NCI-H128 (cell line): ENCODE measurements around the gene SPRY4.
"Not testable (repeated sequence)": the region's sequence is repeated elsewhere in the genome, so short reads cannot be mapped to it uniquely, and the experiment has no call there.

ENCODE experiments used
- DNase-seq: peaks from one replicate; lab custom pipeline; 2025; ENCODE audit not compliant: unreplicated experiment; lab: John Stamatoyannopoulos, UW

The SPRY4 gene

GRCh38 chr5:142334538-142334937, 9.7 kb upstream of the SPRY4 start:
- DNase-seq = no peak

- not testable (repeated sequence) for DNase-seq
Observed at GRCh38 chr5:142333749-142334148, 8.9 kb upstream of the SPRY4 start.

- no peak for DNase-seq
Observed at GRCh38 chr5:142330444-142330843, 5.6 kb upstream of the SPRY4 start.

GRCh38 chr5:142330026-142330425, 5.2 kb upstream of the SPRY4 start:
- no peak for DNase-seq

- no peak for DNase-seq
Observed at GRCh38 chr5:142327111-142327842, 2.5 kb upstream of the SPRY4 start.

- DNase-seq = no peak
Observed at GRCh38 chr5:142326480-142326938, 1.7 kb upstream of the SPRY4 start.

- DNase-seq = no peak
Observed at GRCh38 chr5:142325725-142326479, 1.1 kb upstream of the SPRY4 start.

GRCh38 chr5:142324136-142324870, 518 bp downstream of the SPRY4 start:
- DNase-seq = no peak

- no peak for DNase-seq
Observed at GRCh38 chr5:142323480-142324135, 1.2 kb downstream of the SPRY4 start.

GRCh38 chr5:142322747-142323479, 1.9 kb downstream of the SPRY4 start:
- no peak for DNase-seq

- DNase-seq = no peak
Observed at GRCh38 chr5:142322403-142322746, 2.4 kb downstream of the SPRY4 start.

GRCh38 chr5:142320851-142321560, 3.8 kb downstream of the SPRY4 start:
- DNase-seq = no peak

GRCh38 chr5:142320430-142320738, 4.4 kb downstream of the SPRY4 start:
- DNase-seq = no peak

GRCh38 chr5:142319560-142320429, 5.0 kb downstream of the SPRY4 start:
- DNase-seq = no peak

- no peak for DNase-seq
Observed at GRCh38 chr5:142319105-142319504, 5.7 kb downstream of the SPRY4 start.

GRCh38 chr5:142317753-142318152, 7.1 kb downstream of the SPRY4 start:
- DNase-seq = no peak

GRCh38 chr5:142317173-142317572, 7.6 kb downstream of the SPRY4 start:
- DNase-seq = no peak

GRCh38 chr5:142316681-142317080, 8.1 kb downstream of the SPRY4 start:
- no peak for DNase-seq

- peak; percentile 83 for DNase-seq
Observed at GRCh38 chr5:142316051-142316450, 8.8 kb downstream of the SPRY4 start.
